Activated B cell treated with CpG ODN at 0.5 μM for 24 hours (primary cell): Measurements from ENCODE around the gene MTX3. TPM values are rescaled to one million over a fixed set of nuclear protein-coding genes. Genes with fewer than 3 reads are reported as not detected.

Experiments used
- ATAC-seq: fragments of 200-7000 bp; cut with Tn5 transposase; one replicate; pipeline ENCODE4 v1.10.0; 2021; ENCODE audit warnings: low read depth, mild to moderate bottlenecking, moderate library complexity
- CTCF ChIA-PET: fragments of 350-600 bp; sonication (Branson Sonifier 250); formaldehyde crosslinking; loops from one replicate; lab custom pipeline; 2021; ENCODE audit warnings: antibody characterized with exemption; lab: Charles Lee
- POLR2A ChIA-PET: fragments of 350-600 bp; sonication (Branson Sonifier 250); formaldehyde crosslinking; loops from one replicate; lab custom pipeline; 2021; ENCODE audit warnings: antibody characterized with exemption; lab: Charles Lee
- DNase-seq: peaks from one replicate; pipeline ENCODE4 v3.0.0; 2022
- H3K27ac Mint-ChIP-seq: one replicate; pipeline ENCODE4 v1.8.0; 2020; ENCODE audit warnings: mixed read lengths
- H3K27me3 Mint-ChIP-seq: one replicate; pipeline ENCODE4 v1.8.0; 2021; ENCODE audit warnings: mixed read lengths
- H3K36me3 Mint-ChIP-seq: one replicate; pipeline ENCODE4 v1.8.0; 2021; ENCODE audit warnings: low read depth, mixed read lengths
- H3K4me1 Mint-ChIP-seq: one replicate; pipeline ENCODE4 v1.8.0; 2021; ENCODE audit warnings: mixed read lengths
- H3K4me3 Mint-ChIP-seq: one replicate; pipeline ENCODE4 v1.8.0; 2020; ENCODE audit warnings: mild to moderate bottlenecking, mixed read lengths
- H3K9me3 Mint-ChIP-seq: one replicate; pipeline ENCODE4 v1.8.0; 2020; ENCODE audit warnings: mixed read lengths
- intact Hi-C: fragments of 100-400 bp; cut with micrococcal nuclease; formaldehyde crosslinking; loops from one replicate; pipeline ENCODE4 v1.15.1; 2024
- total RNA-seq: library from RNA; stranded (reverse); gene quantifications from 2 replicates; pipeline ENCODE4 v1.2.3, GENCODE V29; 2022
- TF ChIP-seq, protein P1 (sequence below): fragments of 200-600 bp; IDR thresholded peaks from one replicate; pipeline ENCODE4 v1.8.0; 2022; ENCODE audit warnings: antibody characterized with exemption, mild to moderate bottlenecking

Gene MTX3, protein sequence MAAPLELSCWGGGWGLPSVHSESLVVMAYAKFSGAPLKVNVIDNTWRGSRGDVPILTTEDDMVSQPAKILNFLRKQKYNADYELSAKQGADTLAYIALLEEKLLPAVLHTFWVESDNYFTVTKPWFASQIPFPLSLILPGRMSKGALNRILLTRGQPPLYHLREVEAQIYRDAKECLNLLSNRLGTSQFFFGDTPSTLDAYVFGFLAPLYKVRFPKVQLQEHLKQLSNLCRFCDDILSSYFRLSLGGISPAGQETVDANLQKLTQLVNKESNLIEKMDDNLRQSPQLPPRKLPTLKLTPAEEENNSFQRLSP
- 20.0 and 21.4 TPM in 2 replicates for total RNA-seq

DNA sequence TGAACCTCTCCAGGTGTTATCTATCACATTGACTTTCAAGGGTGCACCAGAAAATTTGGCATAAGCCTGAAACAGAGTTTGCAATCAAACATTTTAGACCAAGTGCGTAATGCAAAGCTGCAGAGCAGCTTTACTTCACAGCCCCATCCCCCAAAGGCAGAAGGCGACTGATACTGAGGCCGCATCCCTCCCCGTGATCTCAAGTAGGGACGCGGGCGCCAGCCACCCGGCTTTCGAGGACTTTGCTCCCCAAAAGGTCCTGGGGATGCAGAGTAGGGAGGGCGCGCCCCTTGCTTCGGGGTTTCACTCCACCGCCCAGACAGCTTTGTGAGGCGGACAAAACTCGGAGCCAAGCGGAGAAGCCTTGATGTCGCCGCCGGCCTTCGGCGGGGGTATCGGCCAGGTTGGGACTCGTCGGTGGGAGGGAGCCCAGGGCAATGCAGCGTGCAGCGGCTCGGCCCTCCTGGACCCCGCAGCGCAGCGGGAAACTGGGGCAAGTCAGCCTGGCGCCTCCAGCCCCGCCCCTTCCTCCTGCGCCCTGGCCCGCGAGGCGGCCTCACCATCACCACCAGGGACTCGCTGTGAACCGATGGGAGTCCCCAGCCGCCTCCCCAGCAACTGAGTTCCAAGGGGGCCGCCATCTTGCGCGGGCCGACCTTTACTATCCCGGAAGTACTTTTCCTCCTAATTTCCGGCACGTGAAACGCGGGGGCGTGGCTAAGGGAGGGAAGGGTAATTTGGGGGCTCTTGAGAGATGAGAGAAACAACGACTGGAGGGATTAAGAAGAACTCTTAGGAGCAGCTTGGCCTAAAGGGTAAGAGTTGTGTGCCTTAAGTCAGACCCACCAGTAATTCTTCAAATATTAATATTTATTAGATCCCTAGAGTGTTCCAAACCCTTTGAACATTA lies at the start of gene MTX3:
MTX3 (minus strand) TSS at position 665 of the 910 bp plus-strand sequence; CDS start at position 641, 24 bp downstream.
- intact Hi-C loops: loop anchor here (1.0 to 10.0 kb wide), 8 partner anchors 10 to 1314 kb away; partner anchors contain the start of genes DHFR, HOMER1, MSH3 and SERINC5
- Mint-ChIP-seq H3K36me3 (peaks cover 31% of the 10 kb centered on the region), H3K27me3 (peaks cover 2% of the 10 kb centered on the region), H3K9me3 (peaks cover 2% of the 10 kb centered on the region), H3K27ac (peak within 1 kb of the TSS; percentile 84), H3K4me3 (peak within 1 kb of the TSS; percentile 88), H3K4me1 (peaks cover 23% of the 10 kb centered on the region)
- ChIA-PET CTCF (interaction anchor here (0.9 kb wide), 1 partner anchor 354 kb away, joined by 3 read pairs; no protein-coding TSS in a partner anchor), POLR2A (interaction anchor here (1.0 to 1.6 kb wide), 4 partner anchors 10 to 417 kb away, joined by 3 to 10 read pairs (median 8); partner anchors contain the start of gene ZFYVE16)
- peak; percentile 74 for DNase-seq
- ATAC-seq: peak; percentile 95
- TF ChIP-seq, protein P1, sequence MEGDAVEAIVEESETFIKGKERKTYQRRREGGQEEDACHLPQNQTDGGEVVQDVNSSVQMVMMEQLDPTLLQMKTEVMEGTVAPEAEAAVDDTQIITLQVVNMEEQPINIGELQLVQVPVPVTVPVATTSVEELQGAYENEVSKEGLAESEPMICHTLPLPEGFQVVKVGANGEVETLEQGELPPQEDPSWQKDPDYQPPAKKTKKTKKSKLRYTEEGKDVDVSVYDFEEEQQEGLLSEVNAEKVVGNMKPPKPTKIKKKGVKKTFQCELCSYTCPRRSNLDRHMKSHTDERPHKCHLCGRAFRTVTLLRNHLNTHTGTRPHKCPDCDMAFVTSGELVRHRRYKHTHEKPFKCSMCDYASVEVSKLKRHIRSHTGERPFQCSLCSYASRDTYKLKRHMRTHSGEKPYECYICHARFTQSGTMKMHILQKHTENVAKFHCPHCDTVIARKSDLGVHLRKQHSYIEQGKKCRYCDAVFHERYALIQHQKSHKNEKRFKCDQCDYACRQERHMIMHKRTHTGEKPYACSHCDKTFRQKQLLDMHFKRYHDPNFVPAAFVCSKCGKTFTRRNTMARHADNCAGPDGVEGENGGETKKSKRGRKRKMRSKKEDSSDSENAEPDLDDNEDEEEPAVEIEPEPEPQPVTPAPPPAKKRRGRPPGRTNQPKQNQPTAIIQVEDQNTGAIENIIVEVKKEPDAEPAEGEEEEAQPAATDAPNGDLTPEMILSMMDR: no peak

DNA sequence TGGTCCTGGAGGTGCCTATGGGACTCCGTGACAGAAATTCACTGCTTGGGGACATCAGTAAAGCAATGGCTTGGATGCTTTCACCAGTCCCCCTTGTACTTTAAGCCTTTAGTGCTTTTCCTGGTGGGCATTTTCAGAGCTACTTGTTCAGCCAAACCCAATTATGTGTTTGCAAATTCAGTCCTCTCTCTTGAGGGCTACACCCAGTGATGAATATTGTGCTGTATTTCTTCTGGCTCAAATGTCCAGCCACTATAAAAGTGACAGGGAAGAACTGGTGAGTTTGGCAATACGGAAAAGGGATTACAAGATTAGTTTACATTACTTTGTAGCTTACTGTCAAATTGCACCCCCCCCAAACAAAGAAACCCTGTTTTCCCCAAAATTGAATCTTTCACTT lies 48.6 kb upstream of the MTX3 start:
- H3K27me3 Mint-ChIP-seq: peaks cover 30% of the 10 kb centered on the region
- no peaks in the 10 kb centered on the region for H3K9me3 Mint-ChIP-seq
- H3K27ac Mint-ChIP-seq: no peak overlapping the region
- H3K4me3 Mint-ChIP-seq: no peak overlapping the region
- ATAC-seq: no peak
- POLR2A ChIA-PET: no interaction called here
- intact Hi-C loops: no loop called here
- TF ChIP-seq, protein P1: no peak
- no peaks in the 10 kb centered on the region for H3K36me3 Mint-ChIP-seq
- DNase-seq: no peak
- CTCF ChIA-PET: no interaction called here
- H3K4me1 Mint-ChIP-seq: peaks cover 3% of the 10 kb centered on the region

DNA sequence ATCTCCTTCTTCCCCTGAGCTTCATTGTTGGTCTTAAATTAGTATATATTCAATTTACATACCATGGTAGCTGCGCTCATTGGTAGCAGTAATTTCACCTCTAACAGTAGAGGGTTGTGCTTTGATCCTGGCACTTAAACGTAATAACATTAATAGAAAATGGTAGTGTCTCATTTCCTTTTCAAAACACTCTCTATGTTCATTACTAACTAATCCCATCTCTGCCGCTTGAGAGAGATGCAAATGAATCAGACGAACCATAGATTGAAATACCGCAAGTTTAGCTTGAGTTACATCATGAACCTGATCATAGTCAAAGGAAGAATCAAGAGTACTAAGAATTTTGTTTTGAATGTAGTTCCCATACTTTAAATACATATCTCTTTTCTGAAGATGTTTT lies 46.3 kb upstream of the MTX3 start:
- ATAC-seq (no peak), DNase-seq (no peak)
- Mint-ChIP-seq H3K27ac (no peak overlapping the region), H3K36me3 (no peaks in the 10 kb centered on the region), H3K27me3 (peaks cover 46% of the 10 kb centered on the region), H3K4me3 (no peak overlapping the region), H3K4me1 (peaks cover 4% of the 10 kb centered on the region), H3K9me3 (no peaks in the 10 kb centered on the region)
- intact Hi-C loops: no loop called here
- CTCF ChIA-PET: no interaction called here
- POLR2A ChIA-PET: no interaction called here
- TF ChIP-seq, protein P1: no peak

DNA sequence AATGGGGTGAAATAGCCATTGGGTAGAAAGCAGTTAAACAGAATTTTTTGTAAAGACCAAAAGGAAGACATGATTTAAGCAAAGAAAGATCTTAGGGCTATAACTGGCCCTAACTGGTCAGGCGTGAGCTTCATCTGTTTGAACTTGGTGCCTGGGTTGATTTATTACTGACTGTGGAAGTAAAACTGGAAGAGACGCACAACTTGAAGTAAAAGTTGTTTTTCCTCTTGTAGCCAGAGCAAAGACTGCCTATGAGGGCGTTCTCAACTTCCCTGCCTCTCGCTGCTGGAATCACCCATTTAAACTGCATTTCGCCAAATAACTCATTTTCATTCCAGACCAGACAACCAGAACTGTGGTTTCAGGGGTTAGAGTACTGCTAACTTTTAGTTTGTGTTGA lies 45.6 kb upstream of the MTX3 start:
- peaks cover 44% of the 10 kb centered on the region for H3K27me3 Mint-ChIP-seq
- H3K4me3 Mint-ChIP-seq: no peak overlapping the region
- TF ChIP-seq, protein P1: no peak
- no peak for ATAC-seq
- no peak for DNase-seq
- H3K27ac Mint-ChIP-seq: no peak overlapping the region
- no peaks in the 10 kb centered on the region for H3K36me3 Mint-ChIP-seq
- peaks cover 4% of the 10 kb centered on the region for H3K4me1 Mint-ChIP-seq
- no peaks in the 10 kb centered on the region for H3K9me3 Mint-ChIP-seq
- CTCF ChIA-PET: no interaction called here
- POLR2A ChIA-PET: no interaction called here
- intact Hi-C loops: no loop called here

DNA sequence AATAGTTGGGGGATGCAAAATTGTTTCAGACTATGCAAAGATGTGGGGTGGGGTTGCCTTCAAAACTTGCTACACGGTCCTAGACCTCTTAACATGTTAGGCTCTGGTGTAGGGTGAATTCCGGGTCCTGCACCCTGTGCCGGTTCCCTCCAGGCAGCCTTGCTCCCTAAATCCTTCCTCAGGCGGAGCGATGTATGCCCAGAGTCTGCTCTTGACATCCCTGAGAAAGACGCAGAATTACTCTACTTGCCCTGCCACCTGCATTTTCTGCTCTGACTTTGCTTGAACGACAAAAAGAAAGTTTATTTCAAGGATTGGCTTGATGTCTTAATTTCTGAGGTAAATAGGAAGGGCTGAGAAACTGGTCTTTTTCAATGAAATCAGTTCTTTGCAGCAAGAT lies 44.8 kb upstream of the MTX3 start:
- H3K27ac Mint-ChIP-seq: no peak overlapping the region
- H3K4me3 Mint-ChIP-seq: no peak overlapping the region
- ATAC-seq (no peak), DNase-seq (no peak)
- H3K27me3 Mint-ChIP-seq: peaks cover 49% of the 10 kb centered on the region
- TF ChIP-seq, protein P1: no peak
- no peaks in the 10 kb centered on the region for H3K9me3 Mint-ChIP-seq
- peaks cover 4% of the 10 kb centered on the region for H3K4me1 Mint-ChIP-seq
- intact Hi-C loops: no loop called here
- H3K36me3 Mint-ChIP-seq: no peaks in the 10 kb centered on the region
- CTCF ChIA-PET: no interaction called here
- POLR2A ChIA-PET: no interaction called here
